Stimulated activated CD4-positive, alpha-beta T cell treated with anti-CD3 and anti-CD28 coated beads, Interleukin-1b, Interleukin-23, amount 100 ng/mL, for 48 hours (primary cell): ENCODE results near the gene FBXW8.
"Not testable (repeated sequence)": the region's sequence is repeated elsewhere in the genome, so short reads cannot be mapped to it uniquely, and the experiment has no call there.

Experiments used
- DNase-seq: peaks from one replicate; pipeline ENCODE4 v3.0.0-alpha.2; 2020

FBXW8 gene

GRCh38 chr12:117042862-117043261 lies 132.1 kb downstream of the FBXW8 start:
- DNase-seq, result no peak

- no peak for DNase-seq
Measured at GRCh38 chr12:117044311-117044710, 133.6 kb downstream of the FBXW8 start.

GRCh38 chr12:117044790-117045159 lies 134.0 kb downstream of the FBXW8 start:
- no peak for DNase-seq

GRCh38 chr12:117045160-117046010 lies 134.6 kb downstream of the FBXW8 start:
- DNase-seq, result no peak

- DNase-seq, result no peak
Measured at GRCh38 chr12:117046011-117046369, 135.2 kb downstream of the FBXW8 start.

- DNase-seq, result no peak
Measured at GRCh38 chr12:117046425-117046824, 135.7 kb downstream of the FBXW8 start.

GRCh38 chr12:117046861-117047530 lies 136.2 kb downstream of the FBXW8 start:
- no peak for DNase-seq

- DNase-seq, result no peak
Measured at GRCh38 chr12:117047810-117048584, 137.2 kb downstream of the FBXW8 start.

- DNase-seq, result no peak
Measured at GRCh38 chr12:117048585-117048904, 137.8 kb downstream of the FBXW8 start.

- DNase-seq, result no peak
Measured at GRCh38 chr12:117049295-117049694, 138.5 kb downstream of the FBXW8 start.

- no peak for DNase-seq
Measured at GRCh38 chr12:117050060-117050459, 139.3 kb downstream of the FBXW8 start.

GRCh38 chr12:117051380-117051779 lies 140.6 kb downstream of the FBXW8 start:
- DNase-seq, result no peak

- DNase-seq, result no peak
Measured at GRCh38 chr12:117052386-117053049, 141.8 kb downstream of the FBXW8 start.

GRCh38 chr12:117053050-117053400 lies 142.3 kb downstream of the FBXW8 start:
- no peak for DNase-seq

GRCh38 chr12:117053597-117054201 lies 142.9 kb downstream of the FBXW8 start:
- DNase-seq, result no peak

- no peak for DNase-seq
Measured at GRCh38 chr12:117054279-117054678, 143.5 kb downstream of the FBXW8 start.

GRCh38 chr12:117057626-117058025 lies 146.9 kb downstream of the FBXW8 start:
- not testable (repeated sequence) for DNase-seq

GRCh38 chr12:117058442-117059072 lies 147.8 kb downstream of the FBXW8 start:
- no peak for DNase-seq

GRCh38 chr12:117059156-117059555 lies 148.4 kb downstream of the FBXW8 start:
- DNase-seq, result no peak

- no peak for DNase-seq
Measured at GRCh38 chr12:117060246-117060928, 149.6 kb downstream of the FBXW8 start.

GRCh38 chr12:117060929-117061305 lies 150.2 kb downstream of the FBXW8 start:
- DNase-seq, result no peak

- no peak for DNase-seq
Measured at GRCh38 chr12:117061555-117062079, 150.9 kb downstream of the FBXW8 start.
